H9 (cell line): ENCODE measurements around the gene NCOA6. TPM values are rescaled to one million over a fixed set of nuclear protein-coding genes. Genes with fewer than 3 reads are reported as not detected.

Source experiments
- DNase-seq: peaks from one replicate; pipeline ENCODE4 v3.0.0-alpha.2; 2017
- H2AFZ ChIP-seq: one replicate; pipeline ENCODE4 v1.6.1; 2013; ENCODE audit warnings: mild to moderate bottlenecking, low read length, control low read depth, moderate library complexity
- H2AK5ac ChIP-seq: 2 replicates; pipeline ENCODE4 v1.6.1; 2013; ENCODE audit warnings: low read length, control low read depth, mixed read lengths; ENCODE audit not compliant: insufficient read length
- H2BK120ac ChIP-seq: one replicate; pipeline ENCODE4 v1.6.1; 2013; ENCODE audit warnings: low read depth, mild to moderate bottlenecking, low read length, control low read depth, inconsistent platforms; ENCODE audit not compliant: poor library complexity, severe bottlenecking
- H2BK12ac ChIP-seq: 2 replicates; pipeline ENCODE4 v1.6.1; 2013; ENCODE audit warnings: low read length, control low read depth, mixed read lengths, low read depth; ENCODE audit not compliant: insufficient read length
- H2BK15ac ChIP-seq: 2 replicates; pipeline ENCODE4 v1.6.1; 2013; ENCODE audit warnings: low read depth, low read length, control low read depth
- H2BK20ac ChIP-seq: one replicate; pipeline ENCODE4 v1.6.1; 2013; ENCODE audit warnings: low read depth, mild to moderate bottlenecking, low read length, control low read depth, inconsistent platforms; ENCODE audit not compliant: poor library complexity, severe bottlenecking
- H2BK5ac ChIP-seq: 2 replicates; pipeline ENCODE4 v1.6.1; 2013; ENCODE audit warnings: low read length, control low read depth, mixed read lengths; ENCODE audit not compliant: insufficient read length
- H3K14ac ChIP-seq: 2 replicates; pipeline ENCODE4 v1.6.1; 2013; ENCODE audit warnings: low read length, control low read depth; ENCODE audit not compliant: insufficient read depth
- H3K18ac ChIP-seq: 2 replicates; pipeline ENCODE4 v1.6.1; 2013; ENCODE audit warnings: low read depth, mild to moderate bottlenecking, mixed read lengths, low read length, control low read depth; ENCODE audit not compliant: insufficient read length
- H3K23ac ChIP-seq: 2 replicates; pipeline ENCODE4 v1.6.1; 2013; ENCODE audit warnings: low read length, control low read depth, mixed read lengths, low read depth; ENCODE audit not compliant: insufficient read length
- H3K23me2 ChIP-seq: 2 replicates; pipeline ENCODE4 v1.6.1; 2013; ENCODE audit warnings: low read depth, mild to moderate bottlenecking, mixed read lengths, low read length, control low read depth; ENCODE audit not compliant: insufficient read length, poor library complexity, severe bottlenecking
- H3K27ac ChIP-seq: 2 replicates; pipeline ENCODE4 v1.5.1; 2013; ENCODE audit warnings: low read length, control low read depth, mixed read lengths, low read depth; ENCODE audit not compliant: insufficient read length
- H3K27me3 ChIP-seq: 2 replicates; pipeline ENCODE4 v1.6.1; 2013; ENCODE audit warnings: low read length, control low read depth, inconsistent platforms; ENCODE audit not compliant: insufficient read depth
- H3K4ac ChIP-seq: 2 replicates; pipeline ENCODE4 v1.6.1; 2013; ENCODE audit warnings: low read depth, mild to moderate bottlenecking, control low read depth, inconsistent platforms, low read length, moderate library complexity
- H3K4me1 ChIP-seq: 2 replicates; pipeline ENCODE4 v1.6.1; 2013; ENCODE audit warnings: low read length, control low read depth, inconsistent platforms; ENCODE audit not compliant: insufficient read depth
- H3K4me2 ChIP-seq: 2 replicates; pipeline ENCODE4 v1.6.1; 2013; ENCODE audit warnings: low read length, control low read depth, mixed read lengths; ENCODE audit not compliant: insufficient read length, insufficient read depth
- H3K56ac ChIP-seq: 2 replicates; pipeline ENCODE4 v1.6.1; 2013; ENCODE audit warnings: low read depth, mild to moderate bottlenecking, mixed read lengths, low read length, control low read depth; ENCODE audit not compliant: insufficient read length
- H3K79me1 ChIP-seq: 2 replicates; pipeline ENCODE4 v1.6.1; 2013; ENCODE audit warnings: low read depth, mild to moderate bottlenecking, moderate library complexity, low read length, control low read depth, inconsistent platforms; ENCODE audit not compliant: insufficient read depth, poor library complexity, severe bottlenecking
- H3K79me2 ChIP-seq: 2 replicates; pipeline ENCODE4 v1.6.1; 2013; ENCODE audit warnings: low read length, control low read depth, inconsistent platforms; ENCODE audit not compliant: insufficient read depth
- H3K9ac ChIP-seq: 2 replicates; pipeline ENCODE4 v1.6.1; 2013; ENCODE audit warnings: low read length, control low read depth, mixed read lengths; ENCODE audit not compliant: insufficient read length; ENCODE audit errors: extremely low read depth
- H3K9me3 ChIP-seq: one replicate; pipeline ENCODE4 v1.6.1; 2013; ENCODE audit warnings: low read depth, low read length, inconsistent platforms; ENCODE audit not compliant: control insufficient read depth
- H3T11ph ChIP-seq: one replicate; pipeline ENCODE4 v1.6.1; 2013; ENCODE audit warnings: mild to moderate bottlenecking, low read length, control low read depth, inconsistent platforms
- H4K20me1 ChIP-seq: one replicate; pipeline ENCODE4 v1.6.1; 2013; ENCODE audit not compliant: control insufficient read depth, insufficient read length, insufficient read depth
- H4K5ac ChIP-seq: 2 replicates; pipeline ENCODE4 v1.6.1; 2013; ENCODE audit warnings: low read depth, mild to moderate bottlenecking, mixed read lengths, low read length, control low read depth; ENCODE audit not compliant: insufficient read length
- H4K8ac ChIP-seq: replicated peaks from 2 replicates; pipeline ENCODE4 v1.6.1; 2013; ENCODE audit warnings: low read length, control low read depth, mixed read lengths, low read depth; ENCODE audit not compliant: insufficient read length
- H4K91ac ChIP-seq: 2 replicates; pipeline ENCODE4 v1.6.1; 2013; ENCODE audit warnings: low read depth, mild to moderate bottlenecking, moderate library complexity, mixed read lengths, low read length, control low read depth; ENCODE audit not compliant: insufficient read length
- H3K27ac Mint-ChIP-seq, 3 experiments: 2 replicates in 2 of 3; 3 replicates in 1 of 3; pipeline ENCODE4 v1.8.0; 2020 to 2021; ENCODE audit warnings: mixed read lengths in 3 of 3, mild to moderate bottlenecking in 1 of 3, moderate library complexity in 1 of 3
- H3K27me3 Mint-ChIP-seq: 2 replicates; pipeline ENCODE4 v1.8.0; 2021; ENCODE audit warnings: low read depth, mild to moderate bottlenecking, moderate library complexity, mixed read lengths
- H3K36me3 Mint-ChIP-seq, 3 experiments: 2 replicates in 2 of 3; 3 replicates in 1 of 3; pipeline ENCODE4 v1.8.0; 2020 to 2021; ENCODE audit warnings: low read depth in 3 of 3, mixed read lengths in 3 of 3; ENCODE audit not compliant: insufficient read depth in 1 of 3
- H3K4me1 Mint-ChIP-seq, 2 experiments: 2 replicates each; pipeline ENCODE4 v1.8.0; 2020; ENCODE audit warnings: mixed read lengths in 2 of 2
- H3K4me3 Mint-ChIP-seq, 2 experiments: 2 replicates in 1 of 2; 3 replicates in 1 of 2; pipeline ENCODE4 v1.8.0; 2020 to 2021; ENCODE audit warnings: mild to moderate bottlenecking in 2 of 2, mixed read lengths in 2 of 2, moderate library complexity in 1 of 2
- H3K9me3 Mint-ChIP-seq, 2 experiments: 2 replicates in 1 of 2; 3 replicates in 1 of 2; pipeline ENCODE4 v1.8.0; 2020; ENCODE audit warnings: mild to moderate bottlenecking in 2 of 2, mixed read lengths in 2 of 2, moderate library complexity in 1 of 2
- WGBS: extraction: QIAGEN DNeasy Blood & Tissue Kit; methylation state at CpG from one replicate; pipeline ENCODE4 v1.1.7; 2013; ENCODE audit warnings: missing lambda C conversion rate, low lambda C conversion rate, mixed read lengths; ENCODE audit not compliant: insufficient read length; ENCODE audit errors: extremely low coverage; 5-methylcytosine and 5-hydroxymethylcytosine counted together
- total RNA-seq: library from RNA; stranded (reverse); gene quantifications from 2 replicates; pipeline ENCODE4 v1.2.1, GENCODE V29; 2021
- TF ChIP-seq, protein P1 (sequence below): fragments of 200-600 bp; sonication (generic); conservative IDR thresholded peaks from 3 replicates; pipeline ENCODE4 v1.8.0; 2021; ENCODE audit warnings: antibody characterized with exemption, mild to moderate bottlenecking

The NCOA6 gene
- total RNA-seq, 1 experiment from 2014 or later, result 23.9 TPM

DNA sequence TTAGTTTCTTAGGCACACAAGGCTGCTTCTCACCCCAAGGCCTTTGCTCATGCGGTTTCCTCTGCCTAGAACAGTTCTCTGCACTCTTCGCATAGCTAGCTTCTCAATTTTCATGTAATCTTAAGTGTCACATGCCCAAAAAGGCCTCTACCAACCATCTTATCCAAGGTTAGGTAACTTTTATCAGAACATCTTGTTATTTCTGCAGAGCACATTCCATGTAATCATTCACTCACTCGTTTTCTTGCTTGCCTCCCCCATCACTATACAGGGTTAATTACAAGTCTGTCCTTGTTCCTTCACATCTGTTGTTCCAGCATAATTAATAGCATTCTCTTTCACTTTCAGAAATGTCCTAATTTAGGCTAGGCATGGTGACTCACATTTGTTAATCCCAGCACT is 53.8 kb downstream of the NCOA6 start:
- H3K36me3 Mint-ChIP-seq, result peaks cover 0 to 47% (median 5%) of the 10 kb centered on the region in 3 experiments; a peak in 3 of 7 replicates

More for the DNA sequence above, 53.8 kb downstream of the NCOA6 start:
- Histone ChIP-seq H3K27me3 (no peaks in the 10 kb centered on the region), H3K18ac (no peak overlapping the region), H4K5ac (no peak overlapping the region), H3K23ac (no peak overlapping the region), H3K56ac (no peak overlapping the region), H2BK12ac (no peak overlapping the region), H3K79me2 (no peaks in the 10 kb centered on the region), H3K23me2 (no peaks in the 10 kb centered on the region), H2BK15ac (no peak overlapping the region), H3K27ac (no peak overlapping the region), H4K20me1 (no peaks in the 10 kb centered on the region), H2BK5ac (no peak overlapping the region), H3T11ph (no peak overlapping the region), H3K4me2 (no peak overlapping the region), H3K14ac (no peak overlapping the region), H3K79me1 (no peaks in the 10 kb centered on the region), H4K8ac (no peak overlapping the region), H2BK120ac (no peak overlapping the region), H2AK5ac (no peak overlapping the region), H3K4me1 (no peaks in the 10 kb centered on the region), H3K9me3 (no peaks in the 10 kb centered on the region), H3K4ac (no peak overlapping the region), H4K91ac (no peak overlapping the region), H2AFZ (no peak overlapping the region), H2BK20ac (no peak overlapping the region), H3K9ac (no peak overlapping the region)
- no CpG with 5 or more reads among the region's 3 CpGs for WGBS
- H3K4me3 Mint-ChIP-seq, result no peak overlapping the region
- no peaks in the 10 kb centered on the region for H3K4me1 Mint-ChIP-seq
- TF ChIP-seq, protein P1, sequence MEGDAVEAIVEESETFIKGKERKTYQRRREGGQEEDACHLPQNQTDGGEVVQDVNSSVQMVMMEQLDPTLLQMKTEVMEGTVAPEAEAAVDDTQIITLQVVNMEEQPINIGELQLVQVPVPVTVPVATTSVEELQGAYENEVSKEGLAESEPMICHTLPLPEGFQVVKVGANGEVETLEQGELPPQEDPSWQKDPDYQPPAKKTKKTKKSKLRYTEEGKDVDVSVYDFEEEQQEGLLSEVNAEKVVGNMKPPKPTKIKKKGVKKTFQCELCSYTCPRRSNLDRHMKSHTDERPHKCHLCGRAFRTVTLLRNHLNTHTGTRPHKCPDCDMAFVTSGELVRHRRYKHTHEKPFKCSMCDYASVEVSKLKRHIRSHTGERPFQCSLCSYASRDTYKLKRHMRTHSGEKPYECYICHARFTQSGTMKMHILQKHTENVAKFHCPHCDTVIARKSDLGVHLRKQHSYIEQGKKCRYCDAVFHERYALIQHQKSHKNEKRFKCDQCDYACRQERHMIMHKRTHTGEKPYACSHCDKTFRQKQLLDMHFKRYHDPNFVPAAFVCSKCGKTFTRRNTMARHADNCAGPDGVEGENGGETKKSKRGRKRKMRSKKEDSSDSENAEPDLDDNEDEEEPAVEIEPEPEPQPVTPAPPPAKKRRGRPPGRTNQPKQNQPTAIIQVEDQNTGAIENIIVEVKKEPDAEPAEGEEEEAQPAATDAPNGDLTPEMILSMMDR, result no peak
- DNase-seq, result no peak
- H3K27me3 Mint-ChIP-seq, result no peaks in the 10 kb centered on the region
- H3K27ac Mint-ChIP-seq, result peak overlapping the region in 1 of 3 experiments; percentile 41; a peak in 2 of 7 replicates
- H3K9me3 Mint-ChIP-seq, result no peaks in the 10 kb centered on the region
